Measurements from ENCODE around the gene SORCS2. TPM values are rescaled to one million over a fixed set of nuclear protein-coding genes. Genes with fewer than 3 reads are reported as not detected.

Gene SORCS2
- total RNA-seq, 4 donors from 2014 or later: 0.26 to 17.1 (median 2.9) TPM

GRCh38 chr4:7691061-7691460, 498.7 kb downstream of the SORCS2 start:
- no peaks in the 10 kb centered on the region for H3K9me3 ChIP-seq
- no peaks in the 10 kb centered on the region for H3K4me1 ChIP-seq
- TF ChIP-seq CTCF (IDR thresholded peaks at IDR 0.05) (no peak), POLR2A (IDR thresholded peaks at IDR 0.05) (no peak)
- H3K4me3 ChIP-seq: no peak overlapping the region
- intact Hi-C loops (cut with DNase I; ENCODE audit: low total_unique reads): no loop called here
- no peaks in the 10 kb centered on the region for H3K27me3 ChIP-seq
- H3K27ac ChIP-seq: no peak overlapping the region
- no peaks in the 10 kb centered on the region for H3K36me3 ChIP-seq
- DNase-seq: no peak

GRCh38 chr4:7691982-7692381, 499.6 kb downstream of the SORCS2 start:
- Histone ChIP-seq H3K4me3 (no peak overlapping the region), H3K4me1 (no peaks in the 10 kb centered on the region), H3K36me3 (no peaks in the 10 kb centered on the region), H3K27me3 (no peaks in the 10 kb centered on the region), H3K27ac (no peak overlapping the region), H3K9me3 (no peaks in the 10 kb centered on the region)
- TF ChIP-seq POLR2A (IDR thresholded peaks at IDR 0.05) (no peak), CTCF (IDR thresholded peaks at IDR 0.05) (no peak)
- intact Hi-C loops (cut with DNase I; ENCODE audit: low total_unique reads): no loop called here
- DNase-seq: no peak

- no peak for DNase-seq
- no peak overlapping the region for H3K27ac ChIP-seq
- intact Hi-C loops (cut with DNase I; ENCODE audit: low total_unique reads): no loop called here
- no peaks in the 10 kb centered on the region for H3K4me1 ChIP-seq
- H3K4me3 ChIP-seq: no peak overlapping the region
- H3K9me3 ChIP-seq: no peaks in the 10 kb centered on the region
- no peaks in the 10 kb centered on the region for H3K27me3 ChIP-seq
- H3K36me3 ChIP-seq: no peaks in the 10 kb centered on the region
- TF ChIP-seq POLR2A (IDR thresholded peaks at IDR 0.05) (no peak), CTCF (IDR thresholded peaks at IDR 0.05) (no peak)
Observed at GRCh38 chr4:7692451-7693236, 500.3 kb downstream of the SORCS2 start.

GRCh38 chr4:7693237-7693608, 500.9 kb downstream of the SORCS2 start:
- Histone ChIP-seq H3K27ac (no peak overlapping the region), H3K9me3 (no peaks in the 10 kb centered on the region), H3K4me3 (no peak overlapping the region), H3K27me3 (no peaks in the 10 kb centered on the region), H3K4me1 (no peaks in the 10 kb centered on the region), H3K36me3 (no peaks in the 10 kb centered on the region)
- intact Hi-C loops (cut with DNase I; ENCODE audit: low total_unique reads): no loop called here
- no peak for DNase-seq
- no peak for TF ChIP-seq POLR2A (IDR thresholded peaks at IDR 0.05)
- no peak for TF ChIP-seq CTCF (IDR thresholded peaks at IDR 0.05)

DNA sequence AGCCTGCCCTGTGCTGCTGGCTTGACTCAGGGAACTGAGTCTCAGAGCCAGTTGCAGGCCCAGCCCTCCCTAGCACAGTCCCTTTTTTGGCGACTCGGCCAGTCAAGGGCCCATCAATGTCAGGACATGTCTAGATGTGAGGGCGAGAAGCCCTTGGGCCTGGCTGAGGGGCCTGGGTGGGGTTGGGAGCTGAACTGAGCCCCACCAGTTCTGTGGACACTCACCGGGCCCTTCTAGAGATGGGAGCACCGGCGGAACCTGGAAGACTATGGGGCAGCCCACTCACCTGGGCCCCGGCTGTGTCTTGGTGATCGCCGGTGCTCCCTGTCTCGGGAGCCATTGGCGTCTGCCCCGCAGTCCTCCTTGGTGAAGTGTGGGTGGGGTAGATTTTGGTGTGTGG, 501.4 kb downstream of the SORCS2 start:
- intact Hi-C loops (cut with DNase I; ENCODE audit: low total_unique reads): no loop called here
- Histone ChIP-seq H3K27me3 (no peaks in the 10 kb centered on the region), H3K4me3 (no peak overlapping the region), H3K9me3 (no peaks in the 10 kb centered on the region), H3K36me3 (no peaks in the 10 kb centered on the region), H3K4me1 (no peaks in the 10 kb centered on the region), H3K27ac (no peak overlapping the region)
- DNase-seq: no peak
- TF ChIP-seq POLR2A (IDR thresholded peaks at IDR 0.05) (no peak), CTCF (IDR thresholded peaks at IDR 0.05) (no peak)

Data from uterus (tissue), 4 donors.